SJSA1 (cell line): ENCODE data around the gene KSR1. TPM values are rescaled to one million over a fixed set of nuclear protein-coding genes. Genes with fewer than 3 reads are reported as not detected.
A peak's percentile ranks its signal among the peaks of the same experiment; 100 is the strongest.
"Not testable (repeated sequence)": the region's sequence is repeated elsewhere in the genome, so short reads cannot be mapped to it uniquely, and the experiment has no call there.

Source experiments
- DNase-seq, 2 experiments: peaks; one replicate each; pipeline ENCODE4 v3.0.0-alpha.2; 2015 to 2020; ENCODE audit warnings: low spot score in 2 of 2, low read depth in 1 of 2
- H3K27ac ChIP-seq: fragments of 250-450 bp; sonication (Bioruptor Pico); 2 replicates; pipeline ENCODE4 v1.5.1; 2020; ENCODE audit warnings: mild to moderate bottlenecking, moderate library complexity
- H3K27me3 ChIP-seq: fragments of 250-450 bp; sonication (Bioruptor Pico); replicated peaks from 2 replicates; pipeline ENCODE4 v1.5.1; 2020; ENCODE audit warnings: mild to moderate bottlenecking, moderate library complexity
- H3K36me3 ChIP-seq: fragments of 250-450 bp; sonication (Bioruptor Pico); 2 replicates; pipeline ENCODE4 v1.5.1; 2020; ENCODE audit warnings: mild to moderate bottlenecking
- H3K4me1 ChIP-seq: fragments of 250-450 bp; sonication (Bioruptor Pico); replicated peaks from 2 replicates; pipeline ENCODE4 v1.6.1; 2021; ENCODE audit warnings: mild to moderate bottlenecking
- H3K4me3 ChIP-seq: fragments of 250-450 bp; sonication (Bioruptor Pico); 2 replicates; pipeline ENCODE4 v1.5.1; 2020; ENCODE audit warnings: mild to moderate bottlenecking
- H3K9me3 ChIP-seq: fragments of 250-450 bp; sonication (Bioruptor Pico); replicated peaks from 2 replicates; pipeline ENCODE4 v1.5.1; 2020; ENCODE audit warnings: mild to moderate bottlenecking
- total RNA-seq: library from RNA; depleted of rRNA; stranded (reverse); fragments of >200 nt; shearing (Covaris generic); gene quantifications from 2 replicates; pipeline ENCODE4 v1.2.3, GENCODE V29; 2014

The KSR1 gene
- total RNA-seq, 1 experiment from 2014 or later = 7.7 TPM

DNA sequence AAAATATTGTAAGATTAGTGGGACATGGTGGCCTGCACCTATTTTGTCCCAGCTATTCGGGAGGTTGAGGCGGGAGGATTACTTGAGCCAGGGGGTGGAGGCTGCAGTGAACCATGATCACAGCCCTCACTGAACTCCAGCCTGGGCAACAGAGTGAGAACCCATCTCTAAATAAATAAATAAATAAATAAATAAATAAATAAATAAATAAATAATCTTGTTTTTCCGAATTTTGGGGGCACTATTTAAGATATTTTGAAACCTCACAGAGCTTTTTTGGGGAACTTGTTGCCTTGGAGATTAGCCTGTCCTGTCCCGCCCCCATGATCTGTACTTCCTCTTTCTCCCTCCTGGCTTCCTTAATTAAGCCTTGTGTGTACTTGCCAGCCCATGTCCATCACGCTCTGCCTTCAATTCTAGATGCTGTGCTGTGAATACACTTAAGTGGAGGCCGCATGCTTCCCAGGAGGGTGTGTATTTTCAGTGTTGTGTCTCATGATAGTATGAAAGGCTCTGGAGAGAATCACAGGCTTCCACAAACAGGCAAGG lies 179.1 kb downstream of the KSR1 start:
- H3K9me3 ChIP-seq = no peaks in the 10 kb centered on the region
- no peaks in the 10 kb centered on the region for H3K27me3 ChIP-seq
- H3K36me3 ChIP-seq = no peaks in the 10 kb centered on the region
- no peaks in the 10 kb centered on the region for H3K4me1 ChIP-seq
- H3K4me3 ChIP-seq = no peak overlapping the region
- no peak overlapping the region for H3K27ac ChIP-seq
- no peak for DNase-seq

DNA sequence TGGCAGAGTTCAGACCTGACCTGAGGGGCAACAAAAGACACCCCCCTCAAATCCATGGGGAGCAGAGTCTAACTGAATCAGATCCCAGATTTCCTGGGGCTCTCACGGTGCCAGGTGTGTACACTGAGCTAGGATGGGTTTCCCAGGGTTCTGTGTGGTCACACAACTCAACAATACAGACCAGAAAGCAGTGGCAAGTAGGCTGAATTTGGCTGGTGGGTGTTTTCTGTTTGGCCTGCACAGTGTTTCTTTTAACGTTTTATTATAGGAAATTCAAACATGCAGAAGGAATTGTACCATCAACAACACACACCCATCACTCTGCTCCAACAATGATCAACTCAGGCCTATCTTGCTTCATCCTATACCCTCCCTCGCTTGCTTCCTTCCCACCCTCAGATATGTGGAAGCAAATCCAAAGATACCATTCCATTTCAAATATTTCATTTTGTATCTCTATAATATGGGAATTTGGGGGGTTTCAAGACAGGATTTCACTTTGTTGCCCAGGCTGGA lies 179.8 kb downstream of the KSR1 start:
- not testable (repeated sequence) for H3K4me3 ChIP-seq, H3K9me3 ChIP-seq, H3K27ac ChIP-seq, H3K36me3 ChIP-seq, H3K4me1 ChIP-seq, DNase-seq, H3K27me3 ChIP-seq

DNA sequence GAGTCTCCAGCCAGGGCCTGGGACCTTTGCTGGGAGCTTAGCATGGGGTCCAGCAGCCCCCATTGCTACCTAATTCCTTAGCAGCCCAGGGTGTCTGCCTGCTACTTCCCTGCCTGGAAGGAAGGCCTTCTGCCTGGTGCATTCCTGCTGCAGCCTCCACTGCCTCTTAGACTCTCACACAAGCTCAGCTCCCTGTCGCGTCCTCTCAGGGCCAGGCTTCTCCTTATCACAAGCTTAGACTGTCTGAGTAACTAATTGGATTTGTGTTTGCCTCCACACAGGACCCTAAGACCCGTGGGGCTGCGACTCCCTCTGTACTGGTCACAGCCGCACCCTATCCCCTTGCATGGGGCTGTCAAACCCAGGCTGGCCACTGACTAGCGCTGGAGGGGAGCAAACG lies 181.6 kb downstream of the KSR1 start:
- not testable (repeated sequence) for H3K4me1 ChIP-seq, H3K27me3 ChIP-seq, H3K9me3 ChIP-seq, H3K4me3 ChIP-seq, H3K27ac ChIP-seq, DNase-seq, H3K36me3 ChIP-seq

DNA sequence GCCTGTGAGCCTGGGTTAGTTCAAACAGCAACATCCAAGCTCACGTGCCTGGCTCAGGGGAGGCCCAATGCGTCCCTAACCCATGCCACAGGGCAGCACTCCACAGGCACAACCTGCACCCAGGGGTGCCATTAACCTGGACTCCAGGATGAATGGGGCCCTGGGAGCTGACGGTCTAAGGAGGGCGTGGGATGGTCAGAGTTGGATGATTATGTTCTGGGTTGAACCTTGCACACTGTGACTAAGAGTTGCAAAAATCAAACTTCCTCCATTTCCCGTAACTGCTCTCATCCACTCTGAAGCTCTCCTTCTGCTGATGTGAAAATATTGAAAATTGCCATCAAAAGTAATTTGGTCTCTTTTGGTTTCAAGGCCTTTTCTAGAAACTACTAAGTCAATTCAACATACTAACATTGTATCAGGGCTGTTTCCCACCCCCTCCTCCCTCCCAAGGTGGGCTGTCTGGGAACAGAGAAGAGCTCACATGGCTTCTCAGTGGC lies 182.2 kb downstream of the KSR1 start:
- not testable (repeated sequence) for H3K4me1 ChIP-seq, H3K27me3 ChIP-seq, H3K9me3 ChIP-seq, H3K4me3 ChIP-seq, H3K27ac ChIP-seq, H3K36me3 ChIP-seq, DNase-seq

DNA sequence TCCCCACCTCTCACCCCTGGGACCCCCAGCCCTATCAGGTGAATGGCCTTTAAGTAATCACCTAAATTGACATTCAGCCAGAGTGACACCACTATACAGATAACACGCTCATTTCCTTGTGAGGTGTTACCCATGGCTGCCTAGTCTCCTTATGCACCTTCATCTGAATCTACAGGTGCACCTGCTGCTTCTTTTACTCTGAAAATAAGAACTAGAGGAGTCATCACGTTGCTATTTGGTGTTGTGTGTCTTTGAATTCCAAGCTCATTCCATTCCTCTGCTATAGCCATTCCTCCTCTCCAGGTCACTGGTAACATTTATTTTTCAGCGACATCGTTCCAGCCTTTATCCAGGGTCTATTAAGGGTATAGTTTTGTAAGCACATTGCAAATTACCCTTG lies 184.5 kb downstream of the KSR1 start:
- H3K27ac ChIP-seq = no peak overlapping the region
- no peaks in the 10 kb centered on the region for H3K27me3 ChIP-seq
- DNase-seq = no peak
- no peaks in the 10 kb centered on the region for H3K4me1 ChIP-seq
- H3K4me3 ChIP-seq = no peak overlapping the region
- no peaks in the 10 kb centered on the region for H3K9me3 ChIP-seq
- no peaks in the 10 kb centered on the region for H3K36me3 ChIP-seq

DNA sequence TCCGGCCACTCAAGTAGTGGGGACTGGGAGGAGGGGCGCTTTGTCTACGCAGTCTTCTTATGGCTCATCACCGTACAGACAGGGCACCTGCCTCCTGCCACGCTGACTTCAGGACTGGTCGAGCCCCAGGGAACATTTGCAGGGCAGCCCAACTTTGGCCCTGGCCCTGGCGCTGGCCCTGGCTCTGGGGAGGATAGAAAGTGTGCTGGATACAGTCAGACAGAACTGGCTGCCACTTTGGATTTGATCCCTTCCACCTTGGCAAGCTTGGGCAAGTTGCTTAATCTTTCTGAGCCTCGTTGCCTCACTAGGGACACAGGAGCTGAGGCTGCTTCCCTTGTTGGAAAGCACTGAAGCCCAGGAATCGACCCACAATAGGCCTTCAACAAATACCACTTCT lies 188.3 kb downstream of the KSR1 start:
- Histone ChIP-seq H3K9me3 (no peaks in the 10 kb centered on the region), H3K4me1 (no peaks in the 10 kb centered on the region), H3K4me3 (no peak overlapping the region), H3K27me3 (no peaks in the 10 kb centered on the region), H3K27ac (no peak overlapping the region), H3K36me3 (no peaks in the 10 kb centered on the region)
- no peak for DNase-seq

DNA sequence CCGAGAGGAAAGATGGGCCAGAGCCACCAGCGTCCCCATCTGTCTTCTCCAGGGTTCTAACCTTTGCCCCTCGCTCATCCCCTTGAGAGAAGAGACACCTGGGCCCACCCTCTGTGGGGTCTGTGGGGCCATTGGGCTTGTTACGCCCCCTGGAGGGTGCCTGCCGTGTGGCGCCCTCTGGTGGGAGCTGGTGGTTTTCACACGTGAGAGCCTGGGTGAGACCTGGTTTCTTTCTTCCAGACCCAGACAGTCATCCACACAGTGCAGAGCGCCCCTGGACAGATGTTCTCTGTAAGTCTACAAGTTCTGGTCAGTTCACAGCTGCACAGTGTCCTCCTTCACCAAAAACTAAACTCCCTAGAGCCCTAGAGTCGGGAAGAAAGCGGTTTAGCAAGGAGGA lies 189.4 kb downstream of the KSR1 start:
- not testable (repeated sequence) for H3K27ac ChIP-seq, H3K9me3 ChIP-seq, DNase-seq, H3K4me1 ChIP-seq, H3K27me3 ChIP-seq, H3K36me3 ChIP-seq, H3K4me3 ChIP-seq

DNA sequence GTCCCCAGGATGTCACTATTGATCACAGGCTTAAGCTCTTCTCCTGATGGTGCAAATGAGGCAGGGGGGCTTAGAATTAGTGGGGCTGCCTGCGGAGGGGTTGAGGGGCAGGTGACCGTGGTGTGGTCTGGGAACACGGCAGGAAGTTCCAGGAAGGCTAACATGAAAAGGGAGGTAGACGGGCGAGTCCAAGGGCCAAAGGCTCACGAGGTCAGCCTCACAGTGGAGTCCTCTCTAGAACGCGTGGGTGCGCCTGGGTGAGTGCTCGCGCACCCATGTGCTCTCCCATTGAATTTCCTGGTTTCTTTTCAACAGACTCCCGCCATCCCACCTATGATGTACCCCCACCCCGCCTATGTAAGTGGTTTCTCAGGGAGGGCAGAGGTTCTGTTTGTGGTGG lies 190.0 kb downstream of the KSR1 start:
- Histone ChIP-seq H3K36me3 (no peaks in the 10 kb centered on the region), H3K27ac (no peak overlapping the region)

DNA sequence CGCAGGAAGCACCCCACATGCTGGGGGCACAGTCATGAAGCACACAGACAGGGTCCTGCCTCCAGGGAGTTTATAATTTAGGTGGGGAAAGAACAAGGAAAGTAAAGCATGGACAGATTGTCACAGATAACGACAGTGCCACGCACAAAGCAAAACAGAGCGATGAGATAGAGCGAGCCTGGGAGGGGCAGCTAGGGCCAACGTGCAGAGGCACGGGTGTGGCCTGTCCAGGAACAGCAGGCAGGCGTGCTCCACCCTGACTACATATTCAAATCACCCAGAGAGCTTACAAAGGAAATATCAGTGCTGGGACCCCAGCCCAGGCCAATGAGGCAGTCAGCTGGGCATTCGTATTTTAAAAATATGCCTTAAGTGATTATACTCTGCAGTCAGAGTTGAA lies 191.5 kb downstream of the KSR1 start:
- Histone ChIP-seq H3K27ac (no peak overlapping the region), H3K4me1 (no peaks in the 10 kb centered on the region), H3K9me3 (no peaks in the 10 kb centered on the region), H3K27me3 (no peaks in the 10 kb centered on the region), H3K36me3 (no peaks in the 10 kb centered on the region), H3K4me3 (no peak overlapping the region)
- DNase-seq = no peak

More for the DNA sequence above, 190.0 kb downstream of the KSR1 start:
- no peaks in the 10 kb centered on the region for H3K4me1 ChIP-seq
- H3K27me3 ChIP-seq = no peaks in the 10 kb centered on the region
- no peak for DNase-seq
- no peak overlapping the region for H3K4me3 ChIP-seq
- no peaks in the 10 kb centered on the region for H3K9me3 ChIP-seq

DNA sequence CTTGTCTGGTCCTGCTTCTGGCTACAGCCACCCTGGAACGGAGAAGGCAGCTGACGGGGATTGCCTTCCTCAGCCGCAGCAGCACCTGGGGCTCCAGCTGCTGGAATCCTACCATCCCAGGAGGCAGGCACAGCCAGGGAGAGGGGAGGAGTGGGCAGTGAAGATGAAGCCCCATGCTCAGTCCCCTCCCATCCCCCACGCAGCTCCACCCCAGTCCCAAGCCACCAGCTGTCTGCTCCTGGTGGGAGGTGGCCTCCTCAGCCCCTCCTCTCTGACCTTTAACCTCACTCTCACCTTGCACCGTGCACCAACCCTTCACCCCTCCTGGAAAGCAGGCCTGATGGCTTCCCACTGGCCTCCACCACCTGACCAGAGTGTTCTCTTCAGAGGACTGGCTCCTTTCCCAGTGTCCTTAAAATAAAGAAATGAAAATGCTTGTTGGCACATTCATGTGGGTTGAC lies 192.9 kb downstream of the KSR1 start:
- not testable (repeated sequence) for H3K27ac ChIP-seq, H3K4me3 ChIP-seq, H3K36me3 ChIP-seq, DNase-seq, H3K4me1 ChIP-seq, H3K27me3 ChIP-seq, H3K9me3 ChIP-seq

DNA sequence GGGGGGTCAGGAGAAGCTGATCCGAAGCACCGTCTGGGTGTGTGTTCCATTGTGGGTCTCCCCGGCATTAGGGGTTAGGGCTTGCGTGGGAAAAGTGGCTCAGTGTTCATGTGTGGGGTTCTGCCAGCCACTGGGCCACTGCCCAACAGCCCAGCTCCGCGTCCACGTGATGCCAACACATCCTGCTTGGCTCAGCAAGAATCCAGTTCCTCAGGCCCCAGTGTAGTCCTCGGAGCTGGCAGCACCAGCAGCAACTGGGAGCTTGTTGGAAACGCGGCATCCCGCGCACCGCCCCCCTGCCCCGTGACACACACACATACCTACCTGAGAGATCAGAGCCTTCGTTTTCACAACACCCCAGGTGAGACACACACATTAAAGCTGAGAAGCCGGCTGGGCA lies 193.7 kb downstream of the KSR1 start:
- H3K27ac ChIP-seq = no peak overlapping the region
- no peak overlapping the region for H3K4me3 ChIP-seq
- no peaks in the 10 kb centered on the region for H3K9me3 ChIP-seq
- H3K27me3 ChIP-seq = no peaks in the 10 kb centered on the region
- H3K4me1 ChIP-seq = no peaks in the 10 kb centered on the region; the same call in 1 of the 2 replicates
- no peak for DNase-seq
- H3K36me3 ChIP-seq = no peaks in the 10 kb centered on the region

DNA sequence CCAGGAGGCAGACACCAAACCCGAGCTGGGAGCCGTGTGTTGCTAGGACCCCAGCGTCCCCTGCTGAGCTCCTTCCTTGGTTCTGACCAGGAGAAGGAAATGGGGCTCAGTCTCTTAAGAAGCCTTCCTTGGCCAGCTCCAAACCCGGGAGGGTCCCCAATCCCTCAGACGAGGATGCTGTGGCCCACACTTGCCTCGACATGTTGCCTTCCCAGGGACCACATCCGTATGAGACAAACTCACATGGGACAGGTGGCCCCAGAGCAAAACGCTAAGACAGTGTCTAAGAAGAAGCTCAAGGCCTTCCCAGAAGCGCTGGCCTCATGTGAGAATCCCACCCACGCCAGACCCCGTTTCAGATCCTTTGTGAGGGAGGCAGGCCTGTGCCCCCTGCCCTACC lies 194.6 kb downstream of the KSR1 start:
- no peak overlapping the region for H3K4me3 ChIP-seq
- H3K36me3 ChIP-seq = no peaks in the 10 kb centered on the region
- H3K9me3 ChIP-seq = no peaks in the 10 kb centered on the region
- no peaks in the 10 kb centered on the region for H3K27me3 ChIP-seq
- no peak overlapping the region for H3K27ac ChIP-seq
- no peaks in the 10 kb centered on the region; the same call in 1 of the 2 replicates for H3K4me1 ChIP-seq
- DNase-seq = no peak

DNA sequence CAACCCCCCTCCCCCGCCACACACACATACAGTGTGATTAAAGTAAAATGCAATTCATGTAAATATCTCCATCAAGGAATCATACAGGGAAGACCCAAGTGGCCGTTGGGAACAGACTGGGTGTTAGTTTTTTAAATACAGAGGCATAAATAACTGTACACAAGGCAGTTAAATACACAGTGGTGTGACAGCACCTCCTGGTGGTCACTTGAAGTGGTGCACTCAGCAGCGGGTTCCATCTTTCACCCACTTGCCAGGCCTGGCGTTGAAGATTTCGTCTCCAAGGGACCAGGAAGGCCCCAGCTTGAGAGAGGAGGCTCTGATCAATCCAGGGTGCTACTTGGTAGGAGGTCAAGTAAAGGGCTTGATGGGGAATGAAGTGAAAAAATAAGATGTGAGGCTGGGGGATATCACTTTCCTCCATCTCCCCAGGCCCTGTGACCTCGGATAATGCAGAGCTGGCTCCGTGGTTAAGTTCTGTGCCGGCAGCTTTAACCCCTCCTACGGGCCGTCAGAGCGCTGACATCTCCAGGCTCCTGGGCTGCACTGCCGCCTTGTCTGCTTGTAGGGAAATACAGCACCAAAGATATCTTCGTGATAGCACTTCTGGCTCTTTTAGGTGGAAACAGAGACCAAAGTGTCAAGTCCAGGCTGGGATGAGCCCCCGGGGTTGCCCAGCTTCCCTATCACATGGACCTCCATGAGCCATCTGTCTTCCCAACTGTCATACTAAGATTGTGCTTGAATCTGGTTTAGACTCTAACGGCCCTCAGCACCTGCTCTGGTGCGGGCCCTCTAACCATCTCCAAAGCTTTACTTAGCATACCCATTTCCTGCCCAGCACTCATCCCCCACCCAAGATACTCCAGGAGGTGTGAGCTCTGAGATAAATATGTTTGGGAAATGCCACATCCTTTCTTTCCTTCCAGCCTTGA lies 195.4 kb downstream of the KSR1 start:
- Histone ChIP-seq H3K27me3 (no peaks in the 10 kb centered on the region), H3K36me3 (no peaks in the 10 kb centered on the region)
- DNase-seq = peak in 1 of 2 experiments; percentile 13

DNA sequence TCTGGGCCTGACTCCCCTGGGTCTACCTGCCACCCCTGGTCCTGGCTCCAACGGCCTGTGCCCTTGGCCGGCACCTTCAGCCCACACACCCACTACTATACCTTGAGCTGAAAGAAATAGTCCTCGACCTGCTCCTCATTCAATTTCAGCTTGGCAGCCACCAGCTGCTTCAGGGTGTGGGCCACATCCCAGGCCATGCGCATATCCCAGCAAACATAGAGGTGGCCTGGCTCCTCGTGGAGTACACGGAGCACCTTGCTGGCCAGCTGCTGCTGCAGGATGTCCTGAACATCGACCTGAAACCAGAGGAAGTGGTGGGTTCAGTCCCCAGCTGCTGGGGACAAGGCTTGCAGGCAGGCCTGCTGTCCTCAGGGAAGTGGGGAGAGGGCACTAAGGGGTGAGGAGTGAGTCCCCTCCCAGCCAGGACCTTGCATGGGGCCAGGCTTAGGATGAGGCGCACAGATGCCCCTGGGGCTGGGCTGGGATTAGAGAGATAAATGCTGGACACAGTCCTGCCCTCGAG lies 197.3 kb downstream of the KSR1 start:
- H3K27me3 ChIP-seq, DNase-seq, H3K36me3 ChIP-seq, H3K4me1 ChIP-seq, H3K9me3 ChIP-seq, H3K27ac ChIP-seq, H3K4me3 ChIP-seq: not testable (repeated sequence)

More for the DNA sequence above, 195.4 kb downstream of the KSR1 start:
- Histone ChIP-seq H3K4me3 (no peak overlapping the region), H3K9me3 (no peaks in the 10 kb centered on the region), H3K27ac (no peak overlapping the region), H3K4me1 (no peaks in the 10 kb centered on the region; the same call in 1 of the 2 replicates)
